ENCODE results near the gene SYCP3.

- TF ChIP-seq CTCF (conservative IDR thresholded peaks at IDR 0.05) (no peak), ZFX (IDR thresholded peaks at IDR 0.05) (no peak)
Observed at GRCh38 chr12:101783150-101783549, 43.9 kb upstream of the SYCP3 start.

All from C4-2B (cell line).